Heart right ventricle (tissue), 16 donors: ENCODE data around the gene TPRA1. TPM values are rescaled to one million over a fixed set of nuclear protein-coding genes. Genes with fewer than 3 reads are reported as not detected.

Experiments used
- ATAC-seq, 8 donors: fragments of 200-7000 bp; cut with Tn5 transposase; one replicate each; pipeline ENCODE4 v1.9.1; 2020; ENCODE audit warnings: mild to moderate bottlenecking in 8 of 8, moderate library complexity in 8 of 8, moderate number of reproducible peaks in 1 of 8
- DNase-seq, 2 donors: peaks; one replicate each; pipeline ENCODE4 v3.0.0-alpha.2; 2020
- H3K27ac ChIP-seq, 10 donors: fragments of 200-600 bp; sonication (generic) in 2 of 10; one replicate each; pipeline versions ENCODE4 v1.5.0 to v1.8.0; 2020 to 2022; ENCODE audit warnings: mild to moderate bottlenecking in 3 of 10
- H3K27me3 ChIP-seq, 7 donors: fragments of 200-600 bp; one replicate each; pipeline ENCODE4 v1.8.0; 2021 to 2022; ENCODE audit warnings: mild to moderate bottlenecking in 2 of 7
- H3K36me3 ChIP-seq, 9 donors: fragments of 200-600 bp; sonication (generic) in 1 of 9; one replicate each; pipeline versions ENCODE4 v1.5.0 to v1.8.0; 2020 to 2022; ENCODE audit warnings: mild to moderate bottlenecking in 2 of 9
- H3K4me1 ChIP-seq, 9 donors: fragments of 200-600 bp; sonication (generic) in 1 of 9; one replicate each; pipeline versions ENCODE4 v1.5.0 to v1.8.0; 2020 to 2022; ENCODE audit warnings: mild to moderate bottlenecking in 4 of 9
- H3K4me3 ChIP-seq, 10 donors: fragments of 200-600 bp; sonication (generic) in 2 of 10; one replicate each; pipeline versions ENCODE4 v1.5.0 to v1.8.0; 2020 to 2022; ENCODE audit warnings: mild to moderate bottlenecking in 7 of 10, moderate library complexity in 2 of 10
- H3K9me3 ChIP-seq, 11 donors: fragments of 200-600 bp in 10 of 11; sonication (generic) in 2 of 11; one replicate each; pipeline versions ENCODE4 v1.5.0 to v1.8.0; 2013 to 2022; ENCODE audit warnings: mild to moderate bottlenecking in 2 of 11, control low read depth in 1 of 11, moderate library complexity in 1 of 11
- WGBS, 2 donors: extraction: QIAGEN DNeasy Blood & Tissue Kit; methylation state at CpG; one replicate each; pipeline ENCODE4 v1.1.7; 2013; ENCODE audit warnings: inconsistent platforms in 1 of 2; 5-methylcytosine and 5-hydroxymethylcytosine counted together
- intact Hi-C, 10 donors: fragments of 100-400 bp; cut with DNase I; formaldehyde crosslinking; loops; one replicate each; pipeline versions ENCODE4 v1.11.1 to v1.14.2; 2022
- polyA plus RNA-seq, 2 donors: library from polyadenylated mRNA; stranded (reverse); fragments of 200-250 nt; gene quantifications; one replicate each; pipeline ENCODE4 v1.2.3, GENCODE V29; 2013
- total RNA-seq, 10 donors: library from RNA; stranded (reverse); fragmentation: NEBNext Ultra II Directional in 3 of 10; extraction: Animal tissue kit (Norgen Biotek cat#: 25700) in 3 of 10; gene quantifications; one replicate each; pipeline versions ENCODE4 v1.2.1 to v1.2.4, GENCODE V29; 2021 to 2023
- TF ChIP-seq, protein P1 (sequence below), 9 donors: fragments of 200-600 bp; sonication (generic) in 2 of 9; IDR thresholded peaks; one replicate each; pipeline versions ENCODE4 v1.5.0 to v1.8.0; 2021 to 2022; ENCODE audit warnings: antibody characterized with exemption in 9 of 9, mild to moderate bottlenecking in 5 of 9, moderate library complexity in 1 of 9
- donor health status: Arrhythmogenic right ventricular cardiomyopathy.
- donor health status: ischemic (EF 13 %, LVEDD 7.1; RV severe dilation, severe dysfunction).
- donor health status: healthy with polysubstance abuse.
- donor health status: DM: no; HTN: yes; CAD: no.
- donor health status: DM: no; HTN: no; CAD: no.
- donor health status: ischemic (EF 25% LVEDD 6.9; RV normal size, moderate dysfunction).
- donor health status: ischemic (EF 25% LVEDD 5.7; RV mildly dilated, moderate dysfunction).
- donor health status: healthy.
- donor health status: DM: yes; HTN: yes; CAD: no.
- donor health status: Ischemic cardiomyopathy.
- donor health status: ischemic (EF 35%, LVEDD 5.7; RV mildly dilated, moderate dysfunction).
- donor health status: nonischemic (EF 11% LVEDD 7.7; RV severe dilation, severe dysfunction).
- donor health status: DM: yes; HTN: yes; CAD: no.
- donor health status: PGD.
- donor health status: ischemic (EF 29% LVEDD 5.4; RV normal size, mild dysfunction).
- donor health status: nonischemic (EF 23%, LVEDD 6.1; RV moderate dilation, normal function).

The TPRA1 gene
- total and polyA plus RNA-seq, 12 donors: 11.0 to 26.0 (median 17.3) TPM

DNA sequence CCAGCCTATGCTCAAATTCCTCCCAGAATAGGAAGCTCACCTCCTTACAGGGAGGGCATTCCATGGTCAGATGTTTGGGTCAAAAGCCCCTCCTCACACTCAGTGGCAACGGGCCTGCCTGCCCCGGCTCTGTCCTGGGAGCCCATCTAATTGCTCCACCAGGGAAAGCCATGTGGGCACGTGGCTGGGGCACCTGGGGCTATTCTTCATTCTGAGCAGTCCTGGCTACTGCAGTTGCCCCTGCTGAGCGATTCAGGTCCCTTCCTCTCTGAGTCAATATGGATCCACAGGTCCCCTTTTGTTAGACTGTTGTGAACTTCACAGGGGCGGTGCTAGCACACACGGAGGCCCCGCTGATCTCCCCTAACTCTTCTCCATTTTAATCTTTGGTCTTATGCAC, 39.4 kb downstream of the TPRA1 start:
- Histone ChIP-seq H3K9me3 (no peaks in the 10 kb centered on the region), H3K27ac (no peak overlapping the region), H3K36me3 (no peaks in the 10 kb centered on the region), H3K4me1 (peaks cover 0 to 23% (median 13%) of the 10 kb centered on the region in 9 donors), H3K27me3 (no peaks in the 10 kb centered on the region), H3K4me3 (no peak overlapping the region)
- ATAC-seq (no peak), DNase-seq (no peak)
- TF ChIP-seq, protein P1, sequence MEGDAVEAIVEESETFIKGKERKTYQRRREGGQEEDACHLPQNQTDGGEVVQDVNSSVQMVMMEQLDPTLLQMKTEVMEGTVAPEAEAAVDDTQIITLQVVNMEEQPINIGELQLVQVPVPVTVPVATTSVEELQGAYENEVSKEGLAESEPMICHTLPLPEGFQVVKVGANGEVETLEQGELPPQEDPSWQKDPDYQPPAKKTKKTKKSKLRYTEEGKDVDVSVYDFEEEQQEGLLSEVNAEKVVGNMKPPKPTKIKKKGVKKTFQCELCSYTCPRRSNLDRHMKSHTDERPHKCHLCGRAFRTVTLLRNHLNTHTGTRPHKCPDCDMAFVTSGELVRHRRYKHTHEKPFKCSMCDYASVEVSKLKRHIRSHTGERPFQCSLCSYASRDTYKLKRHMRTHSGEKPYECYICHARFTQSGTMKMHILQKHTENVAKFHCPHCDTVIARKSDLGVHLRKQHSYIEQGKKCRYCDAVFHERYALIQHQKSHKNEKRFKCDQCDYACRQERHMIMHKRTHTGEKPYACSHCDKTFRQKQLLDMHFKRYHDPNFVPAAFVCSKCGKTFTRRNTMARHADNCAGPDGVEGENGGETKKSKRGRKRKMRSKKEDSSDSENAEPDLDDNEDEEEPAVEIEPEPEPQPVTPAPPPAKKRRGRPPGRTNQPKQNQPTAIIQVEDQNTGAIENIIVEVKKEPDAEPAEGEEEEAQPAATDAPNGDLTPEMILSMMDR (IDR thresholded peaks at IDR 0.05): no peak
- intact Hi-C loops: no loop called here
- 89 to 94% methylated on average over 7 of the region's 7 CpGs for WGBS, 2 donors

DNA sequence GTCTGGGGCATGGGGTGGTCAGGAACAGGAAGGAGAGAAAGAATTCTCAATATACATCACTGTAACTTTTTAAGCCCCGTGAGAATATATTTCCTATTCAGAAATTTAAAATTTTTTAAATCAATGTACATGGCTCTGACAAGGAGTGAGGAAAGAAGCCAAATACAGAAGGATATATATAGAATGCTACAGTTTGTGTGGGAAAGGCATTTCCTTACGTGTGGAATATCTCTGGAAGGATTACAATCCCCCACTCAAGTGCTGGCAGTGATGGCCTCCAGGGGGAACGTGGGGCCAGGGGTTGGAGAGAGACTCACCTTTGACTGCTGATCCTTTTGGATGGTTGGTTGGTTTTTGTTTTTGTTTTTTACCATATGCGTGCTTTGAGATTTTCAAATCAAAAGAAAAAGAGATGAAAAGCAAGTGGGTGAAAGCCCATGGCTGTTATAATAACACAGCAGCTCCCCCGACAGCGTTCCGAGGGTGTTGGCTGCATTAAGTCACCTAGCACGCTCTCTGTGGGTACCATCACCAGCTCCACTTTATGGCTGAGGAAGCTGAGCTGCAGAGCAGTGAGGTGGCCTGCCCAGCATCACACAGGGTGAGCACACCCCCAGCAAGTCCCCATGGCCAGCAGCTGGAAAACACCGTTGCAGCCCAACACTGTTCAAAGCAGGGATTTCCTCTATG, 39.9 kb downstream of the TPRA1 start:
- intact Hi-C loops: no loop called here
- no peak for DNase-seq
- Histone ChIP-seq H3K27ac (no peak overlapping the region), H3K4me3 (no peak overlapping the region), H3K9me3 (no peaks in the 10 kb centered on the region), H3K36me3 (no peaks in the 10 kb centered on the region), H3K27me3 (no peaks in the 10 kb centered on the region), H3K4me1 (peaks cover 0 to 23% (median 13%) of the 10 kb centered on the region in 9 donors)
- no peak for ATAC-seq
- TF ChIP-seq, protein P1 (IDR thresholded peaks at IDR 0.05): no peak
- WGBS, 2 donors: 59 to 61% methylated on average over 9 of the region's 9 CpGs

DNA sequence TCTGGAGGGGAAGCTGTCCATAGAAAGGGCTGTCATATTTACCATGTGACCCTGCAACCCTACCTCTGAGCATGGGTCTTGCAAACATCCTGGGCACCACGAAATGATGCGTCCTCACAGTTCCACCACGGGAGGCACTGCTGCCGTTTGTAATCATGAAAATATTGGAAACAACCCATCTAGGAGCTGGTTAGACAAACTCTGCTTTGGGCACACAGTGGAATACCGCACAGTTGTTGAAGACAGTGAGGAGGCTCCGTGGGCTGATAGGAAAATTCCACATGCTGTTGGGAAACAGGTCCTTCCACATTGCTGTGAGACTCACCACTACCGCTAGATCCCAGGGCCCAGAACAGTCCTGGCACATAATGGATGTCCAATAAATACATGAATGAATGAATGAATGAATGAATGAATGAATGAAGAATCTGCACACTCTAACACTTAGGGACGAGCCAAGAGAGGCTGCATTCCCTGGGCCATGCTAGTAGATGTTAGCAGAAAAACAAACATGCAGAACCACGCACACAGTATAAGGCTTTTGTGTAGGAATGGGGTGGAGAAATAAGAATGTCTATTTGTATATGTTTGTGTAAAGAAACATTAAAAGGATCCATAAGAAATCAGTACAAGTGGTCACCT, 40.6 kb downstream of the TPRA1 start:
- no peak for ATAC-seq
- Histone ChIP-seq H3K4me1 (peaks cover 0 to 23% (median 13%) of the 10 kb centered on the region in 9 donors), H3K9me3 (no peaks in the 10 kb centered on the region), H3K27me3 (no peaks in the 10 kb centered on the region), H3K4me3 (no peak overlapping the region), H3K36me3 (no peaks in the 10 kb centered on the region), H3K27ac (no peak overlapping the region)
- DNase-seq: no peak
- intact Hi-C loops: loop anchor here in 9 of 10 donors (5.0 to 10.0 kb wide), 10 partner anchors 93 to 1028 kb away; partner anchors contain the start of genes CHST13 (in 4 of the 9) and PLXNA1 (in 3 of the 9)
- TF ChIP-seq, protein P1 (IDR thresholded peaks at IDR 0.05): no peak
- 78 to 79% methylated on average over 9 of the region's 9 CpGs for WGBS, 2 donors

DNA sequence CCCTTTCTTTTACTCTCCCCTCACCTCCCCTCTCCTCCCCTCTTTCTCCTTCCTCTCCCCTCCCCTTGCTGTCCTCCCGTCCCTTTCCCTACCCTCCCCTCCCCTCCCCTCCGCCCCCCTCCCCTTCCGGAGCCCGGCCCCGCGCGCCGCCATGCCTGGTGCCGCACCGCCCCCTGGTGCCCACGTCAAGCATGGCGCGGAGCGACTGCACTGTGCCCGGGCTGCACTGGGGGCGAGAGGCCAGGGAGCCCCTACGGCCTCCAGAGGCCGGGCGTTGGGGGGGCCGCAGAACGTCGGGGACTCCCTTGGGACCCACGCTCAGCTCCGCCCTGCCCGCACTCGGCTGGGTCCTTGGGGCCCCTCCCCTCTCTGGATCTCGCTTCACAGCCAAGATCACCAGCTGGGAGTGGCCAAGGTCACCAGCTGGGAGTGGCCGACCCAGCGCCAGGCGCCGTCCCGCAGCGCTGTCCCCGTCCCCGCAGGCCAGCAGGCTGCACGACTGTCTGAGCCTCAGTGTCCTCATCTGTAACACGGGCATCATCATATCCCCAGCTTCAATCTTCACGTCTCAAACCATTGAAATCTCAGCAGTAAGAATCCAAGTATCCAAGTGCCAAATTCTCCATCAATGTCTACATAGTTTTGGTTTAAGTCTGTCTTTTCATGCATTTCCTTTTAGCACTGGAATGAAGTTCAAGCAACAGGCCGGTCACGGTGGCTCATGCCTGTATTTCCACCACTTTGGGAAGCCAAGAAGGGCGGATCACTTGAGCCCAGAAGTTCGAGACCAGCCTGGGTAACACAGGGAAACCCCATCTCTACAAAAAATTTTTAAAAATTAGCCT, 42.5 kb downstream of the TPRA1 start:
- H3K9me3 ChIP-seq: no peaks in the 10 kb centered on the region
- no peaks in the 10 kb centered on the region for H3K36me3 ChIP-seq
- H3K4me3 ChIP-seq: peak overlapping the region in 9 of 10 donors; percentile 49 to 70 (median 62)
- H3K27me3 ChIP-seq: no peaks in the 10 kb centered on the region
- TF ChIP-seq, protein P1 (IDR thresholded peaks at IDR 0.05): peak; percentile 58 to 81 (median 68)
- DNase-seq (peak; percentile 74 to 85), ATAC-seq (peak; percentile 77 to 90 (median 84))
- 6 to 7% methylated on average over 37 to 42 of the region's 42 CpGs for WGBS, 2 donors
- intact Hi-C loops: loop anchor here in 9 of 10 donors (5.0 to 10.0 kb wide), 10 partner anchors 91 to 1026 kb away; partner anchors contain the start of genes CHST13 (in 4 of the 9) and PLXNA1 (in 3 of the 9)
- peak overlapping the region in 9 of 10 donors; percentile 72 to 88 (median 80) for H3K27ac ChIP-seq
- peaks cover 0 to 21% (median 13%) of the 10 kb centered on the region in 9 donors for H3K4me1 ChIP-seq
